GM18907 (cell line): ENCODE measurements around the gene ACBD6.

ENCODE experiments used
- ATAC-seq: cut with Tn5 transposase; IDR thresholded peaks from one replicate; pipeline ENCODE4 v1.9.1; 2021; ENCODE audit warnings: mild to moderate bottlenecking, moderate library complexity; ENCODE audit not compliant: unreplicated experiment

ACBD6 gene

GRCh38 chr1:180527101-180527669 lies 24.8 kb upstream of the ACBD6 start:
- no peak for ATAC-seq

- no peak for ATAC-seq
Observed at GRCh38 chr1:180525715-180526039, 23.3 kb upstream of the ACBD6 start.

GRCh38 chr1:180524915-180525714 lies 22.7 kb upstream of the ACBD6 start:
- ATAC-seq: no peak

GRCh38 chr1:180524160-180524914 lies 22.0 kb upstream of the ACBD6 start:
- ATAC-seq: no peak

GRCh38 chr1:180522213-180522515 lies 19.8 kb upstream of the ACBD6 start:
- no peak for ATAC-seq

GRCh38 chr1:180521474-180522212 lies 19.3 kb upstream of the ACBD6 start:
- ATAC-seq: no peak

- no peak for ATAC-seq
Observed at GRCh38 chr1:180519846-180520245, 17.5 kb upstream of the ACBD6 start.

- peak; percentile 95 for ATAC-seq
Observed at GRCh38 chr1:180515857-180516388, 13.5 kb upstream of the ACBD6 start.

GRCh38 chr1:180515364-180515763 lies 13.0 kb upstream of the ACBD6 start:
- no peak for ATAC-seq

- ATAC-seq: no peak
Observed at GRCh38 chr1:180513531-180513930, 11.2 kb upstream of the ACBD6 start.

GRCh38 chr1:180510882-180511281 lies 8.5 kb upstream of the ACBD6 start:
- ATAC-seq: no peak

- ATAC-seq: no peak
Observed at GRCh38 chr1:180508725-180509097, 6.3 kb upstream of the ACBD6 start.

- no peak for ATAC-seq
Observed at GRCh38 chr1:180507795-180508724, 5.7 kb upstream of the ACBD6 start.

- ATAC-seq: no peak
Observed at GRCh38 chr1:180505732-180506335, 3.5 kb upstream of the ACBD6 start.

GRCh38 chr1:180504186-180504585 lies 1.8 kb upstream of the ACBD6 start:
- no peak for ATAC-seq

- peak; percentile 2 for ATAC-seq
Observed at GRCh38 chr1:180503280-180503862, 994 bp upstream of the ACBD6 start.

GRCh38 chr1:180501865-180502360 lies 464 bp downstream of the ACBD6 start:
- peak; percentile 46 for ATAC-seq

- no peak for ATAC-seq
Observed at GRCh38 chr1:180500689-180501088, 1.7 kb downstream of the ACBD6 start.

GRCh38 chr1:180498594-180498993 lies 3.8 kb downstream of the ACBD6 start:
- ATAC-seq: no peak
